HG03469 (cell line): ENCODE results near the gene MTPN.

Experiments used
- ATAC-seq: cut with Tn5 transposase; IDR thresholded peaks from one replicate; pipeline ENCODE4 v1.9.1; 2021; ENCODE audit warnings: mild to moderate bottlenecking, moderate library complexity, moderate number of reproducible peaks; ENCODE audit not compliant: unreplicated experiment

The MTPN gene

GRCh38 chr7:135899458-135900064, 77.6 kb downstream of the MTPN start:
- no peak for ATAC-seq

- no peak for ATAC-seq
These were observed 78.9 kb downstream of the MTPN start for GRCh38 chr7:135898226-135898625.

GRCh38 chr7:135894816-135895215, 82.3 kb downstream of the MTPN start:
- no peak for ATAC-seq

- ATAC-seq, result no peak
These were observed 87.3 kb downstream of the MTPN start for GRCh38 chr7:135889823-135890222.

GRCh38 chr7:135888740-135889139, 88.4 kb downstream of the MTPN start:
- no peak for ATAC-seq

GRCh38 chr7:135886345-135887132, 90.6 kb downstream of the MTPN start:
- ATAC-seq, result no peak

GRCh38 chr7:135884495-135885232, 92.5 kb downstream of the MTPN start:
- ATAC-seq, result no peak

- ATAC-seq, result no peak
These were observed 97.9 kb downstream of the MTPN start for GRCh38 chr7:135879233-135879632.

GRCh38 chr7:135878284-135878683, 98.9 kb downstream of the MTPN start:
- ATAC-seq, result no peak

GRCh38 chr7:135877805-135878204, 99.4 kb downstream of the MTPN start:
- ATAC-seq, result peak; percentile 67
